ENCODE results near the gene NIN. TPM values are rescaled to one million over a fixed set of nuclear protein-coding genes. Genes with fewer than 3 reads are reported as not detected.

Gene NIN
- 10 to 100 TPM; 22.7 to 48.2 (median 36.8) TPM for total RNA-seq

- Histone ChIP-seq H3K27ac (peak within 1 kb of the TSS; percentile 90), H3K27me3 (no peaks in the 10 kb centered on the region), H3K36me3 (no peaks in the 10 kb centered on the region), H3K4me3 (peak within 1 kb of the TSS; percentile 73), H3K9me3 (no peaks in the 10 kb centered on the region), H3K4me1 (peaks cover 23% of the 10 kb centered on the region)
- TF ChIP-seq CTCF (IDR thresholded peaks at IDR 0.05) = no peak
- TF ChIP-seq POLR2A (IDR thresholded peaks at IDR 0.05) = peak in 1 of 2 donors; percentile 59
- peak; percentile 80 to 88 for DNase-seq (ENCODE audit: low spot score in 2 of 2)
- WGBS = under 1% methylated on average over 38 of the region's 97 CpGs
These were observed at the start of gene NIN for GRCh38 chr14:50830932-50831725. NIN (minus strand) TSS chr14:50831162; CDS start chr14:50822056, 9,106 bp downstream.

- H3K9me3 ChIP-seq = no peaks in the 10 kb centered on the region
- TF ChIP-seq POLR2AphosphoS5 (IDR thresholded peaks at IDR 0.05) = no peak
- no peak for TF ChIP-seq EP300 (IDR thresholded peaks at IDR 0.05)
- 58% methylated on average over 7 of the region's 7 CpGs for WGBS
These were observed 44.6 kb upstream of the NIN start for GRCh38 chr14:50875359-50876070.

GRCh38 chr14:50874757-50875156 is 43.8 kb upstream of the NIN start:
- Histone ChIP-seq H3K4me3 (no peak overlapping the region), H3K4me1 (peaks cover 9% of the 10 kb centered on the region), H3K27ac (no peak overlapping the region), H3K27me3 (peaks cover 16% of the 10 kb centered on the region), H3K9me3 (no peaks in the 10 kb centered on the region), H3K36me3 (no peaks in the 10 kb centered on the region)
- no peak for TF ChIP-seq EP300 (IDR thresholded peaks at IDR 0.05)
- no peak for TF ChIP-seq CTCF (IDR thresholded peaks at IDR 0.05)
- TF ChIP-seq POLR2AphosphoS5 (IDR thresholded peaks at IDR 0.05) = no peak
- no peak for TF ChIP-seq POLR2A (IDR thresholded peaks at IDR 0.05)
- WGBS = 65% methylated on average over 2 of the region's 2 CpGs
- DNase-seq (ENCODE audit: low spot score in 2 of 2) = no peak

More at GRCh38 chr14:50875359-50876070, 44.6 kb upstream of the NIN start:
- Histone ChIP-seq H3K4me1 (peaks cover 9% of the 10 kb centered on the region), H3K36me3 (no peaks in the 10 kb centered on the region), H3K27me3 (peaks cover 14% of the 10 kb centered on the region), H3K4me3 (no peak overlapping the region), H3K27ac (no peak overlapping the region)
- no peak for DNase-seq (ENCODE audit: low spot score in 2 of 2)

GRCh38 chr14:50871914-50872732 is 41.2 kb upstream of the NIN start, which contains the start of gene ABHD12B:
ABHD12B (plus strand) TSS chr14:50872053; CDS start chr14:50872175, 122 bp downstream.
- no peak for DNase-seq (ENCODE audit: low spot score in 2 of 2)

More at GRCh38 chr14:50871914-50872732, 41.2 kb upstream of the NIN start, which contains the start of gene ABHD12B:
- peaks cover 16% of the 10 kb centered on the region for H3K27me3 ChIP-seq
- WGBS = 56% methylated on average over 4 of the region's 63 CpGs
- TF ChIP-seq POLR2AphosphoS5 (IDR thresholded peaks at IDR 0.05) = no peak
- TF ChIP-seq POLR2A (IDR thresholded peaks at IDR 0.05) = no peak
- no peak for TF ChIP-seq EP300 (IDR thresholded peaks at IDR 0.05)
- TF ChIP-seq CTCF (IDR thresholded peaks at IDR 0.05) = no peak
- H3K27ac ChIP-seq = no peak within 1 kb of the TSS
- no peaks in the 10 kb centered on the region for H3K9me3 ChIP-seq
- peak within 1 kb of the TSS; percentile 48 for H3K4me3 ChIP-seq
- no peaks in the 10 kb centered on the region for H3K36me3 ChIP-seq
- H3K4me1 ChIP-seq = peaks cover 9% of the 10 kb centered on the region
